C4-2B (cell line): ENCODE results near the gene GRM2.

ENCODE experiments used
- ZFX ChIP-seq: fragments of 450-650 bp; IDR thresholded peaks from 2 replicates; pipeline ENCODE4 v1.6.1; 2017
- TF ChIP-seq, protein P1 (sequence below): fragments of 450-650 bp; conservative IDR thresholded peaks from 2 replicates; pipeline ENCODE4 v1.5.1; 2017; ENCODE audit warnings: mild to moderate bottlenecking

DNA sequence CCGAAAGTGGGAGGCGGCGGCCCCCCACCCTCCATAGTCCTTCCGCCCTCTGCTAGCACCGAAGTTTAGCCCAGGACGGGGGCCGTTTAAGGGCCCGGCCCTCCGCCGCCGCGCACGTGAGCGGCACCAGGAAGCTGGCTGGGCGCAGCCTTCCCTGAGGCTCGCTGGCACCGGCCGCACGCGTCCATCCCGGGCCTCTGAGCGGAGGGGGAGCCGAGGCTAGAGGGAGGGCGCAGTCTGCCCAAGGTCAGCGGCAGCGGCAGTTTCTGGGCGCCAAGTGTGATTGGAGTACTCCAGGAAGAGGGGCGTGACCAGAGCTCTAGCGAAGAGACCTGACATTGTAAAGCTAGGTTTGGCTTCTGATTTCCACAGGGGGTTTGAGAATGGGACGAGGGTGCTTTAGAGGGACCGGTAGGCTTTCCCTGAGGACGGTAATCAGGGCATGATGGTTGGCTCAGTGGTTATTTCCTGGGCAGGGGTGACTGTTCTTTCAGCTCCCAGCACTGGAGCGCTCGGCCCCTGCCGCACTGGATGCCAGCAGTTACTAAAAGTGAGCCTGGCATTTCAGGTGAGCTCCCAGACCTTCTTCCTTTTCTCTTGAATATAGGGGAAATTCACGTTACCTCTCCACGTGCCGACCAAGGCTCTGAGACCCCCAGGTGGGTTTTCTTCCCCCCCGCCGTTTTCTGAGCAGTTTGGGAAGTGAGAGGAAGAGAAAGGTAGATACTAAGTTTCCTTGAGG, 35.0 kb upstream of the GRM2 start:
- TF ChIP-seq, protein P1, sequence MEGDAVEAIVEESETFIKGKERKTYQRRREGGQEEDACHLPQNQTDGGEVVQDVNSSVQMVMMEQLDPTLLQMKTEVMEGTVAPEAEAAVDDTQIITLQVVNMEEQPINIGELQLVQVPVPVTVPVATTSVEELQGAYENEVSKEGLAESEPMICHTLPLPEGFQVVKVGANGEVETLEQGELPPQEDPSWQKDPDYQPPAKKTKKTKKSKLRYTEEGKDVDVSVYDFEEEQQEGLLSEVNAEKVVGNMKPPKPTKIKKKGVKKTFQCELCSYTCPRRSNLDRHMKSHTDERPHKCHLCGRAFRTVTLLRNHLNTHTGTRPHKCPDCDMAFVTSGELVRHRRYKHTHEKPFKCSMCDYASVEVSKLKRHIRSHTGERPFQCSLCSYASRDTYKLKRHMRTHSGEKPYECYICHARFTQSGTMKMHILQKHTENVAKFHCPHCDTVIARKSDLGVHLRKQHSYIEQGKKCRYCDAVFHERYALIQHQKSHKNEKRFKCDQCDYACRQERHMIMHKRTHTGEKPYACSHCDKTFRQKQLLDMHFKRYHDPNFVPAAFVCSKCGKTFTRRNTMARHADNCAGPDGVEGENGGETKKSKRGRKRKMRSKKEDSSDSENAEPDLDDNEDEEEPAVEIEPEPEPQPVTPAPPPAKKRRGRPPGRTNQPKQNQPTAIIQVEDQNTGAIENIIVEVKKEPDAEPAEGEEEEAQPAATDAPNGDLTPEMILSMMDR, result no peak
- no peak; the same call in 1 of the 2 replicates for TF ChIP-seq ZFX
